C4-2B (cell line): ENCODE measurements around the gene PVALEF.

ENCODE experiments used
- CTCF ChIP-seq: fragments of 450-650 bp; conservative IDR thresholded peaks from 2 replicates; pipeline ENCODE4 v1.5.1; 2017; ENCODE audit warnings: mild to moderate bottlenecking
- ZFX ChIP-seq: fragments of 450-650 bp; IDR thresholded peaks from 2 replicates; pipeline ENCODE4 v1.6.1; 2017

GRCh38 chr17:81138500-81138899 lies 26.8 kb upstream of the PVALEF start:
- TF ChIP-seq CTCF, result no peak
- TF ChIP-seq ZFX, result no peak
